GM18861 (cell line): ENCODE results near the gene CNDP2.
"Not testable (repeated sequence)": the region's sequence is repeated elsewhere in the genome, so short reads cannot be mapped to it uniquely, and the experiment has no call there.

Experiments
- ATAC-seq: cut with Tn5 transposase; IDR thresholded peaks from one replicate; pipeline ENCODE4 v1.9.1; 2021; ENCODE audit not compliant: unreplicated experiment

CNDP2 gene

GRCh38 chr18:74515620-74516231, 19.6 kb downstream of the CNDP2 start:
- no peak for ATAC-seq

DNA sequence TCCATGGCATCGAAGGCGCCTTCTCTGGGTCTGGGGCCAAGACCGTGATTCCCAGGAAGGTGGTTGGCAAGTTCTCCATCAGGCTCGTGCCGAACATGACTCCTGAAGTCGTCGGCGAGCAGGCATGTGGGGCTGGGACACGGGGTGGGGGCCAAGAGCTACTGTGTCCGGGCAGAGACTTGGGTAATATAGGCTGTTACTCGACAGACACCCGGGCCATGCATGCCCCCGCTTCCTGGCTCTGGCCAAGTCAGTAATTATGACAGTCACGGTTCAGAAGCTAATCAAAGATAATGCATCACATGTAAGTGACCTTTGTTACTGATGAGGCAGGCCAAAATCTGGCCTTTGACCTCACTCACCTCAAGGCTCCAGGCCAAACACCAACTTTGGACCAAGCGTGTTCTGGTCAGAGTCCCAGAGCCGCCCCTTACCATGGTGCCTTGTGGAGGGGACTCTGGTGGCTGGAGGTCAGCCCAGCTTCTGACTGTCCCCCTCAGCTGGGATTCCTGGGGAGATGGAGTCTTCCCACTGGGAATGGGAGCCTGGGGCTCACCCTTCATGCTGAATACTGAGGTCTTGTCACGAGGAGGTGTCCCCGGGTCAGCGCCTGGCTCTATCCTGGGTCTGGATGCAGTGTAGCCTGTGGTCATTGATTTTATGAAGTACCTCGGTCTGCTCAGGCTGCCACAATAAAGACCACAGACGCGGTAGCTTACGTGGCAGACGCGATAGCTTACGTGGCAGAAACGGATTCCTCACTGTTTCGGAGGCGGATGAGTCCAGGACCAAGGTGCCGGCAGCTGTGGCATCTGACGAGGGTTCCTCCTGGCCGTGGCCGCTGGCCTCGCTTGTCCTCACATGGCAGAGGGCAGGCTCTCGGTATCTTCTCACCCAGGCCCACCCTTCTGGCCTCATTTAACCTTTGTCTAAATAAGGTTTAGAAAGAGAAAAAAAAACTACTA, 20.4 kb downstream of the CNDP2 start:
- no peak for ATAC-seq

- ATAC-seq, result no peak
Observed at GRCh38 chr18:74517236-74517630, 21.1 kb downstream of the CNDP2 start.

GRCh38 chr18:74518456-74519295, 22.5 kb downstream of the CNDP2 start:
- ATAC-seq, result no peak

- no peak for ATAC-seq
Observed at GRCh38 chr18:74519320-74520095, 23.3 kb downstream of the CNDP2 start.

GRCh38 chr18:74520096-74520833, 24.1 kb downstream of the CNDP2 start:
- no peak for ATAC-seq

DNA sequence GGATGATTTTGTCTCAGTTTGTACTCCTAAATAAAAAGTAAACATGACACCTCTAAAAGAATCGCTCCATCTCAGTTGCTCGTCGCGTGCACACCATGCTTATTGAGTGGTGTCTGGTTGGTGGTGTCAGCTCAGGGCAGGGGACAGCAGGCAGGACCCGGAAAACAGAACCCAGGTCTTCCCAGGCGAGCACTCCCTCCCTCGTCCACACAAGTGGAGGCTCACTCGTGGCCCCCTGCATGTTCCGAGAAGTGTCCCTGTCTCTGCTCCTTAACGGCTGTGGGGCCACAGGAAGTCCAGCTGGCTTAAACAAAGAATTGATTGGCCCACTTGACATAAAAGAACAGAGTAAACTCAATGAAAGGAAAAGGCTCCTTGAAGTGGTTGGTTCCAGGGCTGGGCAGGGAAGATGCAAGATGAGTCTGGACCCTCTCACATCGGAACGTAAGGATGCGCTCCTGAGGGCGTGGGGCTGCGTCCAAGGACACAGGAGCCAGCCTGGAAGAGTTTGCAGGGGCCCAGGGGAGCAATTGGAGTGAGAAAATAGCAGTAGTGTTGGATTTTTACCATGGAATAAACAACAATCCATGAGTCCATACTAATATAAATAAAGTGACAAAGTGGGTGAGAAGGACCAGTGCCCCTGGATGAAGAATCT, 25.0 kb downstream of the CNDP2 start:
- no peak for ATAC-seq

DNA sequence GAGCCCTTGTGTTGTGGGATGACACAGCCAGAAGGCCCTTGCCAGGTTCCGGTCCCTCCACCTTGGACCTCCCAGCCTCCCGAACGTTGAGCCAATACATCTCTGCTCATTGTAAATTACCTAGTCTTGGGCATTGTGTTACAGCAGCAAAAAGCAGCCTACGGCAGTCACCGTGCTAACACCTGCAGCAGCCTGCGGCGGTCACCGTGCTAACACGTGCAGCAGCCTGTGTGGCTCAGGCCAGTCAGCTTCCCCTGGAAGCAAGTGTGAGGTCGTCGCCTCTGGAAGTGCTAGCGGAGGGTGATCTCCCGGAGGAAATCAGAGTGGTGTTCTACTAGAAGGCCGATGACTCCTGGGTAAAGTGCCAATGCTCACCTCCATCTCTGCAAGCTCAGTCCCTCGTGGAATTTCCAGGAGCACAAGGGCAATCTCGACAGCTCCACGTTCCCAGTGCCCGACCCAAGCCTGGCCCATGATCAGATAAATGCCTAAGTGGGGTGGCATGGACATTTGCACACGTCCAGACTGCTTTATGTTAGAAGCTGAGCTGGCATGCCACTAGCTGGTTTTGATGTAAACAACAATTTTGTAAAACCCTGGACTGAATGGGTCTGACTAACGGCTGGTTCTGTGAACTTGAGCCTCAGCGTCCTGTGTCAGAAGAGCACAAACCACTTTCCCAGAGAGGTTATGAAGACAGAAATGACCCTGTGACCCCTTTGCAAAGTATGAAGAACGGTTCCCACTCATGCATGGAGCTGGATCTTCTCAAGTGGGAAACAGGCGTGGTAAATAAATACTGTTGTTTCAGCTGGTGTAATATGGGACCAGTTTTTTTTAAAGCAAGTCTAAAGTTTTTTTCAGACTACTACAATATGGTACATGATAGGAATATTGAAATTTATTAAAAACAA, 26.7 kb downstream of the CNDP2 start:
- no peak for ATAC-seq

DNA sequence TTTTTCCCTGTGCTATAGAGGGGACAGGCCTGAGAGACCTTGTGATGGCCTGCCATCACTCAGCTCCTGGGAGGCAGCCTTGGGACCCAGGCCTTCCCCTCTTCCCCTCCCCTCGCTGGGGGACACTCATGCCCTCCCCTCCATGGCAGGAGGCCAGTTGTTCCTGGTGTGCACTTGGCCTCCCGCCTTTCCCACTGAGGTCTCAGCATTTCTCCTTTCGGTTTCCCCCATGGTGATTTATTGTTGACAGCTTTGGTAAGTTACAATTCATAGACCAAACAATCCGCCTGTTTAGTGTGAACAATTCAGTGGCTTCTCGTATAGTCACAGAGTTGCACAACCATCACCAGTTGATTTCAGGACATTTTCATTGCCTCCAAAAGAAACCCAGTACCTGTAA, 27.9 kb downstream of the CNDP2 start:
- ATAC-seq, result no peak

DNA sequence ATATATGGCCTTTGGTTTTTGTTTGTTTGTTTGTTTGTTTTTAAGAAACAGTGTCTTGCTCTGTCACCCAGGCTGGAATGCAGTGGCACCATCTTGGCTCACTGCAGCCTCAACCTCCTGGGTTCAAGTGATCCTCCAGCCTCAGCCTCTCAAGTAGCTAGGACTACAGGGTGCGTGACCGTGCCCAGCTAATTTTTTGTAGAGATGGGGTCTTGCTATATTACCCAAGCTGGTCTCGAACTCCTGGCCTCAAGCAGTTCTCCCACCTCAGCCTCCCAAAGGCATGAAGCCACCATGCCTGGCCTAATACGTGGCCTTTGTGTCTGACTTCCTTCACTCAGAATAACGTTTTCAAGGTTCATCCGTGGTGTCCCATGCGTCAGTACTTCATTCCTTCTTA, 28.8 kb downstream of the CNDP2 start:
- ATAC-seq, result not testable (repeated sequence)

GRCh38 chr18:74525741-74526140, 29.6 kb downstream of the CNDP2 start:
- ATAC-seq, result no peak

- ATAC-seq, result no peak
Observed at GRCh38 chr18:74526488-74526887, 30.3 kb downstream of the CNDP2 start.

GRCh38 chr18:74528478-74528877, 32.3 kb downstream of the CNDP2 start:
- ATAC-seq, result peak; percentile 77

- no peak for ATAC-seq
Observed at GRCh38 chr18:74528913-74529312, 32.8 kb downstream of the CNDP2 start.

DNA sequence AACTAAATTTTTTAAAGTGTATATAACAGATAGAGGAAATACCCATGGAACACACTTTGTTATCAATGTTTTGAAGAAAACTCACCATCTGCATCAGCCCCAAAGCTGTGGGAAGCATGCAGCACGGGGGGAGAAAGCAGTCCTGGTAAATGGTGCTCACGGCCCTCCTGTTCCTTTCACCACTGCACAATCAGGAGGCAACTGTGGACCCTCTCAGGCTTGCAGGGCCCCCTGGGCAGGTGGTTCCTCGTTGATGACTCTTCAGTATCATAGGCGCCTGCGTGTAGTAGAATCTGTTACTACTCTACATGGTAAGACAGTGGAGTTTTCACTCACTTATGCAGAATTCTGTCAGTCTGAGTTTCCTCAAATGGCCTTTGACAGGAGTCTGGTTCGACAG, 33.2 kb downstream of the CNDP2 start:
- no peak for ATAC-seq

GRCh38 chr18:74529811-74530583, 33.8 kb downstream of the CNDP2 start:
- no peak for ATAC-seq

DNA sequence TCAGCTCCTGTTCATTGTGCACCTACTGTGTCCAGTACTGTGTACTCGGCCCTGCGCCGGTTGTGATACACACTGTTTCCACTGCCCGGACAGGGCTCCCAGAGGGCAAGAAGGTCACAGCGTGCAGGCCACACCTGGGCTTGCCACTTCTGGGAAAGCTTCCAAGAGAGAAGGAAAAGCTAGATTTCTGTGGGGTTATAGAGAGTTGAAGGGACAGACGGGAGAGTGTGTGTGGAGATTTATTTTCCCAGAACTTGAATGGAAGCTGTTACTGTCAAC, 34.4 kb downstream of the CNDP2 start:
- no peak for ATAC-seq

DNA sequence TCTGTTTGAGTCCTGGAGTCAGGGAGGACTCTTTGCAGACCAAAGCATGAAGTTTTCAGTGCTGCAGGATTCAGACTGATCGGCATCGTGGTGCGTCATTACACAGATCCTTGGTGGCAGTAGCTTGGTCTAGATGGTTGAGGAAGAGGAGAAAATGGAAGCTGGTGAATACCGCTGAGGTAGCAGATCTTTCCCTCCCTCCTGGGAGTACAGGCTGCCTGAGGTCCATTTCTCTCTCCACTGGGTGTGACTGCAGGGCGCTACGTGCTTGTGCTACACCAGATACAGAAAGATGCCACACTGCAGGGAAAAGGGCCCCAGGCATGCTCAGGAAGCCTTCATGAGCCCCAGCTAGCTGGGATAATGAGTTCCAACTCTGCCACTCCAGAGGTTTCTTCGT, 34.9 kb downstream of the CNDP2 start:
- no peak for ATAC-seq
